ENCODE results near the gene PPP2R2C. TPM values are rescaled to one million over a fixed set of nuclear protein-coding genes. Genes with fewer than 3 reads are reported as not detected.

Gene PPP2R2C
- total and polyA plus RNA-seq, 2 donors = 5.4 to 6.4 TPM

- no peaks in the 10 kb centered on the region for H3K27me3 ChIP-seq (ENCODE audit: control insufficient read depth in 2 of 2, insufficient read depth in 1 of 2, low read length in 1 of 2)
- H3K9me3 ChIP-seq (ENCODE audit: control insufficient read depth in 2 of 2, insufficient read depth in 1 of 2, low read length in 1 of 2) = peaks cover 0 to 4% of the 10 kb centered on the region in 2 donors
- H3K4me1 ChIP-seq (ENCODE audit: control insufficient read depth in 2 of 2, insufficient read depth in 2 of 2, low read length in 2 of 2) = no peaks in the 10 kb centered on the region
- H3K27ac ChIP-seq (ENCODE audit: low read depth in 1 of 2, low read length in 1 of 2) = no peak overlapping the region
- 77% methylated on average over 4 of the region's 4 CpGs for whole genome bisulfite sequencing
- H3K36me3 ChIP-seq (ENCODE audit: control insufficient read depth in 2 of 2, insufficient read depth in 2 of 2, low read length in 1 of 2) = no peaks in the 10 kb centered on the region
- no peak overlapping the region for H3K4me3 ChIP-seq (ENCODE audit: low read length in 2 of 2)
- no peak for DNase-seq (ENCODE audit: low read depth in 6 of 9, low spot score in 9 of 9)
These were observed 124.0 kb downstream of the PPP2R2C start for GRCh38 chr4:6348408-6348807.

- WGBS = 85% methylated on average over 17 of the region's 17 CpGs
- Histone ChIP-seq H3K4me3 (ENCODE audit: low read length in 2 of 2) (no peak overlapping the region), H3K27me3 (ENCODE audit: control insufficient read depth in 2 of 2, insufficient read depth in 1 of 2, low read length in 1 of 2) (no peaks in the 10 kb centered on the region)
These were observed 124.8 kb downstream of the PPP2R2C start for GRCh38 chr4:6347511-6348045.

GRCh38 chr4:6346373-6347110, 125.9 kb downstream of the PPP2R2C start:
- WGBS = 90% methylated on average over 16 of the region's 16 CpGs
- Histone ChIP-seq H3K4me3 (ENCODE audit: low read length in 2 of 2) (no peak overlapping the region), H3K27ac (ENCODE audit: low read depth in 1 of 2, low read length in 1 of 2) (no peak overlapping the region), H3K36me3 (ENCODE audit: control insufficient read depth in 2 of 2, insufficient read depth in 2 of 2, low read length in 1 of 2) (no peaks in the 10 kb centered on the region), H3K4me1 (ENCODE audit: control insufficient read depth in 2 of 2, insufficient read depth in 2 of 2, low read length in 2 of 2) (no peaks in the 10 kb centered on the region), H3K27me3 (ENCODE audit: control insufficient read depth in 2 of 2, insufficient read depth in 1 of 2, low read length in 1 of 2) (no peaks in the 10 kb centered on the region), H3K9me3 (ENCODE audit: control insufficient read depth in 2 of 2, insufficient read depth in 1 of 2, low read length in 1 of 2) (peaks cover 0 to 4% of the 10 kb centered on the region in 2 donors)
- DNase-seq (ENCODE audit: low read depth in 6 of 9, low spot score in 9 of 9) = no peak

More at GRCh38 chr4:6347511-6348045, 124.8 kb downstream of the PPP2R2C start:
- DNase-seq (ENCODE audit: low read depth in 6 of 9, low spot score in 9 of 9) = no peak
- no peaks in the 10 kb centered on the region for H3K4me1 ChIP-seq (ENCODE audit: control insufficient read depth in 2 of 2, insufficient read depth in 2 of 2, low read length in 2 of 2)
- no peaks in the 10 kb centered on the region for H3K36me3 ChIP-seq (ENCODE audit: control insufficient read depth in 2 of 2, insufficient read depth in 2 of 2, low read length in 1 of 2)
- no peak overlapping the region for H3K27ac ChIP-seq (ENCODE audit: low read depth in 1 of 2, low read length in 1 of 2)
- peaks cover 0 to 4% of the 10 kb centered on the region in 2 donors for H3K9me3 ChIP-seq (ENCODE audit: control insufficient read depth in 2 of 2, insufficient read depth in 1 of 2, low read length in 1 of 2)

- Histone ChIP-seq H3K9me3 (ENCODE audit: control insufficient read depth in 2 of 2, insufficient read depth in 1 of 2, low read length in 1 of 2) (peaks cover 0 to 4% of the 10 kb centered on the region in 2 donors), H3K36me3 (ENCODE audit: control insufficient read depth in 2 of 2, insufficient read depth in 2 of 2, low read length in 1 of 2) (no peaks in the 10 kb centered on the region), H3K4me3 (ENCODE audit: low read length in 2 of 2) (no peak overlapping the region), H3K4me1 (ENCODE audit: control insufficient read depth in 2 of 2, insufficient read depth in 2 of 2, low read length in 2 of 2) (no peaks in the 10 kb centered on the region), H3K27ac (ENCODE audit: low read depth in 1 of 2, low read length in 1 of 2) (no peak overlapping the region), H3K27me3 (ENCODE audit: control insufficient read depth in 2 of 2, insufficient read depth in 1 of 2, low read length in 1 of 2) (no peaks in the 10 kb centered on the region)
- WGBS = 87% methylated on average over 13 of the region's 13 CpGs
- no peak for DNase-seq (ENCODE audit: low read depth in 6 of 9, low spot score in 9 of 9)
These were observed 126.5 kb downstream of the PPP2R2C start for GRCh38 chr4:6345866-6346265.

GRCh38 chr4:6345096-6345830, 127.2 kb downstream of the PPP2R2C start:
- Histone ChIP-seq H3K4me1 (ENCODE audit: control insufficient read depth in 2 of 2, insufficient read depth in 2 of 2, low read length in 2 of 2) (no peaks in the 10 kb centered on the region), H3K4me3 (ENCODE audit: low read length in 2 of 2) (no peak overlapping the region), H3K9me3 (ENCODE audit: control insufficient read depth in 2 of 2, insufficient read depth in 1 of 2, low read length in 1 of 2) (peaks cover 0 to 4% of the 10 kb centered on the region in 2 donors), H3K36me3 (ENCODE audit: control insufficient read depth in 2 of 2, insufficient read depth in 2 of 2, low read length in 1 of 2) (no peaks in the 10 kb centered on the region), H3K27ac (ENCODE audit: low read depth in 1 of 2, low read length in 1 of 2) (no peak overlapping the region), H3K27me3 (ENCODE audit: control insufficient read depth in 2 of 2, insufficient read depth in 1 of 2, low read length in 1 of 2) (no peaks in the 10 kb centered on the region)
- no peak for DNase-seq (ENCODE audit: low read depth in 6 of 9, low spot score in 9 of 9)
- WGBS = 82% methylated on average over 27 of the region's 27 CpGs

- 84% methylated on average over 11 of the region's 11 CpGs for WGBS
- H3K27me3 ChIP-seq (ENCODE audit: control insufficient read depth in 2 of 2, insufficient read depth in 1 of 2, low read length in 1 of 2) = peaks cover 0 to 4% of the 10 kb centered on the region in 2 donors
- peaks cover 0 to 4% of the 10 kb centered on the region in 2 donors for H3K9me3 ChIP-seq (ENCODE audit: control insufficient read depth in 2 of 2, insufficient read depth in 1 of 2, low read length in 1 of 2)
- no peak overlapping the region for H3K27ac ChIP-seq (ENCODE audit: low read depth in 1 of 2, low read length in 1 of 2)
- H3K4me3 ChIP-seq (ENCODE audit: low read length in 2 of 2) = no peak overlapping the region
- no peaks in the 10 kb centered on the region for H3K36me3 ChIP-seq (ENCODE audit: control insufficient read depth in 2 of 2, insufficient read depth in 2 of 2, low read length in 1 of 2)
- no peaks in the 10 kb centered on the region for H3K4me1 ChIP-seq (ENCODE audit: control insufficient read depth in 2 of 2, insufficient read depth in 2 of 2, low read length in 2 of 2)
- no peak for DNase-seq (ENCODE audit: low read depth in 6 of 9, low spot score in 9 of 9)
These were observed 128.4 kb downstream of the PPP2R2C start for GRCh38 chr4:6343939-6344408.

GRCh38 chr4:6342530-6343293, 129.7 kb downstream of the PPP2R2C start:
- no peaks in the 10 kb centered on the region for H3K4me1 ChIP-seq (ENCODE audit: control insufficient read depth in 2 of 2, insufficient read depth in 2 of 2, low read length in 2 of 2)
- H3K27me3 ChIP-seq (ENCODE audit: control insufficient read depth in 2 of 2, insufficient read depth in 1 of 2, low read length in 1 of 2) = peaks cover 0 to 14% of the 10 kb centered on the region in 2 donors
- no peaks in the 10 kb centered on the region for H3K36me3 ChIP-seq (ENCODE audit: control insufficient read depth in 2 of 2, insufficient read depth in 2 of 2, low read length in 1 of 2)
- WGBS = 73% methylated on average over 23 of the region's 23 CpGs
- DNase-seq (ENCODE audit: low read depth in 6 of 9, low spot score in 9 of 9) = no peak
- H3K9me3 ChIP-seq (ENCODE audit: control insufficient read depth in 2 of 2, insufficient read depth in 1 of 2, low read length in 1 of 2) = peaks cover 0 to 4% of the 10 kb centered on the region in 2 donors
- no peak overlapping the region for H3K4me3 ChIP-seq (ENCODE audit: low read length in 2 of 2)
- no peak overlapping the region for H3K27ac ChIP-seq (ENCODE audit: low read depth in 1 of 2, low read length in 1 of 2)

- 91% methylated on average over 6 of the region's 6 CpGs for WGBS
- Histone ChIP-seq H3K27ac (ENCODE audit: low read depth in 1 of 2, low read length in 1 of 2) (no peak overlapping the region), H3K9me3 (ENCODE audit: control insufficient read depth in 2 of 2, insufficient read depth in 1 of 2, low read length in 1 of 2) (peaks cover 0 to 4% of the 10 kb centered on the region in 2 donors), H3K27me3 (ENCODE audit: control insufficient read depth in 2 of 2, insufficient read depth in 1 of 2, low read length in 1 of 2) (peaks cover 3 to 21% of the 10 kb centered on the region in 2 donors), H3K4me3 (ENCODE audit: low read length in 2 of 2) (no peak overlapping the region), H3K4me1 (ENCODE audit: control insufficient read depth in 2 of 2, insufficient read depth in 2 of 2, low read length in 2 of 2) (no peaks in the 10 kb centered on the region), H3K36me3 (ENCODE audit: control insufficient read depth in 2 of 2, insufficient read depth in 2 of 2, low read length in 1 of 2) (no peaks in the 10 kb centered on the region)
- no peak for DNase-seq (ENCODE audit: low read depth in 6 of 9, low spot score in 9 of 9)
These were observed 130.7 kb downstream of the PPP2R2C start for GRCh38 chr4:6341696-6342095.

All from thymus (tissue), 11 donors.